GM23338 (cell line): ENCODE measurements around the gene PHACTR1. TPM values are rescaled to one million over a fixed set of nuclear protein-coding genes. Genes with fewer than 3 reads are reported as not detected.

Experiments used
- ATAC-seq: fragments of 200-7000 bp; cut with Tn5 transposase; 3 replicates; pipeline ENCODE4 v1.9.1; 2020
- DNase-seq: peaks from one replicate; pipeline ENCODE4 v3.0.0-alpha.2; 2015; ENCODE audit warnings: low spot score
- H2AFZ ChIP-seq: fragments of 200-600 bp; sonication (generic); 2 replicates; pipeline ENCODE4 v1.8.0; 2016; ENCODE audit warnings: antibody characterized with exemption, mild to moderate bottlenecking, moderate library complexity
- H3F3A ChIP-seq: fragments of 200-600 bp; sonication (generic); replicated peaks from 2 replicates; pipeline ENCODE4 v1.8.0; 2017; ENCODE audit warnings: antibody characterized with exemption, mixed run types, low read depth
- H3K27ac ChIP-seq: fragments of 200-600 bp; sonication (generic); 2 replicates; pipeline ENCODE4 v1.6.1; 2016; ENCODE audit warnings: low read depth
- H3K27me3 ChIP-seq: fragments of 200-600 bp; sonication (generic); 2 replicates; pipeline ENCODE4 v1.8.0; 2016; ENCODE audit warnings: mild to moderate bottlenecking, mixed run types, moderate library complexity; ENCODE audit not compliant: insufficient read depth
- H3K36me3 ChIP-seq: fragments of 200-600 bp; sonication (generic); 2 replicates; pipeline ENCODE4 v1.8.0; 2016; ENCODE audit warnings: mild to moderate bottlenecking; ENCODE audit not compliant: insufficient read depth
- H3K4me1 ChIP-seq: fragments of 200-600 bp; sonication (generic); 2 replicates; pipeline ENCODE4 v1.8.0; 2016; ENCODE audit warnings: mild to moderate bottlenecking, moderate library complexity; ENCODE audit not compliant: insufficient read depth
- H3K4me2 ChIP-seq: fragments of 200-600 bp; sonication (generic); 2 replicates; pipeline ENCODE4 v1.7.1; 2017; ENCODE audit warnings: mixed run types
- H3K4me3 ChIP-seq: fragments of 200-600 bp; sonication (generic); 2 replicates; pipeline ENCODE4 v1.6.1; 2016; ENCODE audit warnings: mixed run types
- H3K79me2 ChIP-seq: fragments of 200-600 bp; sonication (generic); replicated peaks from 2 replicates; pipeline ENCODE4 v1.8.0; 2017; ENCODE audit warnings: mild to moderate bottlenecking; ENCODE audit not compliant: insufficient read depth
- H3K9me2 ChIP-seq: fragments of 200-600 bp; sonication (generic); 2 replicates; pipeline ENCODE4 v1.8.0; 2017; ENCODE audit not compliant: insufficient read depth
- H4K20me1 ChIP-seq: fragments of 200-600 bp; sonication (generic); replicated peaks from 2 replicates; pipeline ENCODE4 v1.8.0; 2017; ENCODE audit warnings: mild to moderate bottlenecking; ENCODE audit not compliant: insufficient read depth
- H3K27ac Mint-ChIP-seq: 2 replicates; pipeline ENCODE4 v1.8.0; 2020; ENCODE audit warnings: inconsistent platforms, mild to moderate bottlenecking, moderate library complexity, mixed read lengths
- H3K27me3 Mint-ChIP-seq: 3 replicates; pipeline ENCODE4 v1.8.0; 2022; ENCODE audit warnings: low read depth, mild to moderate bottlenecking, moderate library complexity, mixed read lengths, inconsistent platforms; ENCODE audit not compliant: insufficient read depth, poor library complexity
- H3K36me3 Mint-ChIP-seq: 3 replicates; pipeline ENCODE4 v1.8.0; 2021; ENCODE audit warnings: low read depth, mild to moderate bottlenecking, inconsistent platforms, moderate library complexity, mixed read lengths
- H3K4me1 Mint-ChIP-seq: 3 replicates; pipeline ENCODE4 v1.8.0; 2020; ENCODE audit warnings: mild to moderate bottlenecking, inconsistent platforms, mixed read lengths
- H3K4me3 Mint-ChIP-seq: 3 replicates; pipeline ENCODE4 v1.8.0; 2021; ENCODE audit warnings: moderate library complexity, mild to moderate bottlenecking, inconsistent platforms, mixed read lengths
- H3K9me3 Mint-ChIP-seq: 3 replicates; pipeline ENCODE4 v1.8.0; 2020; ENCODE audit warnings: moderate library complexity, mild to moderate bottlenecking, inconsistent platforms, mixed read lengths
- JUNB ChIP-seq: IDR thresholded peaks from one replicate; pipeline ENCODE4 v1.6.1; 2016; ENCODE audit warnings: antibody characterized with exemption; ENCODE audit not compliant: unreplicated experiment
- POLR2AphosphoS5 ChIP-seq: IDR thresholded peaks from 2 replicates; pipeline ENCODE4 v1.6.1; 2016; ENCODE audit warnings: antibody characterized with exemption, low read depth
- STAT1 ChIP-seq: IDR thresholded peaks from one replicate; pipeline ENCODE4 v1.6.1; 2016; ENCODE audit warnings: antibody characterized with exemption; ENCODE audit not compliant: unreplicated experiment
- ZNF331 ChIP-seq: fragments of 250-450 bp; sonication (Bioruptor Pico); IDR thresholded peaks from 2 replicates; pipeline ENCODE4 v1.5.0; 2020; ENCODE audit warnings: low read depth, mild to moderate bottlenecking, moderate library complexity
- polyA plus RNA-seq: library from polyadenylated mRNA; unstranded; fragments of >200 nt; fragmentation: Nextera tagmentation; extraction: Ambion mirVana; gene quantifications from 2 replicates; pipeline ENCODE4 v1.2.1, GENCODE V29; 2016
- total RNA-seq: library from RNA; depleted of rRNA; stranded (reverse); fragments of >200 nt; shearing (Covaris generic); gene quantifications from 2 replicates; pipeline ENCODE4 v1.2.3, GENCODE V29; 2014
- TF ChIP-seq, protein P1 (sequence below): IDR thresholded peaks from one replicate; pipeline ENCODE4 v1.6.1; 2018; ENCODE audit warnings: antibody characterized with exemption; ENCODE audit not compliant: unreplicated experiment
- TF ChIP-seq, protein P2 (sequence below), 2 experiments: fragments of 200-600 bp in 1 of 2; sonication (generic) in 1 of 2; conservative IDR thresholded peaks; 2 replicates each; pipeline versions ENCODE4 v1.5.1 to v1.6.1; 2016 to 2017; ENCODE audit warnings: antibody characterized with exemption in 2 of 2, low read depth in 2 of 2, mild to moderate bottlenecking in 2 of 2, moderate library complexity in 1 of 2

Gene PHACTR1
- total and polyA plus RNA-seq, 2 experiments from 2014 or later = 5.9 to 19.3 TPM

DNA sequence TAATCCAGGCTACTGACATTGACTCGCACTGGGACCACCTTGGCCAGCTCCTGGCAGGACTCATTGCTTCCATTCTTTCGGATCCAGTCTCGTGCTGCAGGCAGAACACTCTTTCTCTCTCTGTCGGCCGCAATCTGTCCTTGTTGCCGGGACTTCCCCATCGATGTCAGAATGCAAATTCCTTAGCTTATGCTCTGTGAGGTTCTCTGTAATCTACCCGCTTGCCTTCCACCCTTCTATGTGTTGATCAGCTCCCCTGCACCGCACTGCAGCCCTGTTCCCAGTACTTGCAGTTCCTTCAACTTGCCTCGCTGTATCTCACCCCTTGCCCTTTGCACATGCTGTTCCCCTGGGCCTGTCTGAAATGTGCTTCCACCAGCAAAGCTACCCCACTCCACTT lies 182.0 kb downstream of the PHACTR1 start:
- Histone ChIP-seq H3K79me2 (no peaks in the 10 kb centered on the region), H2AFZ (no peak overlapping the region), H3K36me3 (no peaks in the 10 kb centered on the region), H3F3A (no peaks in the 10 kb centered on the region), H3K4me3 (no peak overlapping the region), H3K4me2 (no peak overlapping the region), H3K4me1 (no peaks in the 10 kb centered on the region), H3K27me3 (no peaks in the 10 kb centered on the region), H3K9me2 (peaks cover 7% of the 10 kb centered on the region; the same call in 1 of the 2 replicates), H4K20me1 (no peaks in the 10 kb centered on the region), H3K27ac (no peak overlapping the region)
- H3K4me1 Mint-ChIP-seq = peaks cover 2% of the 10 kb centered on the region; the same call in 2 of the 3 replicates
- H3K4me3 Mint-ChIP-seq = no peak overlapping the region
- DNase-seq (no peak), ATAC-seq (no peak)
- H3K9me3 Mint-ChIP-seq = no peaks in the 10 kb centered on the region; the same call in 2 of the 3 replicates
- H3K27ac Mint-ChIP-seq = no peak overlapping the region
- TF ChIP-seq JUNB = no peak
- no peaks in the 10 kb centered on the region for H3K36me3 Mint-ChIP-seq
- H3K27me3 Mint-ChIP-seq = peaks cover 2% of the 10 kb centered on the region

DNA sequence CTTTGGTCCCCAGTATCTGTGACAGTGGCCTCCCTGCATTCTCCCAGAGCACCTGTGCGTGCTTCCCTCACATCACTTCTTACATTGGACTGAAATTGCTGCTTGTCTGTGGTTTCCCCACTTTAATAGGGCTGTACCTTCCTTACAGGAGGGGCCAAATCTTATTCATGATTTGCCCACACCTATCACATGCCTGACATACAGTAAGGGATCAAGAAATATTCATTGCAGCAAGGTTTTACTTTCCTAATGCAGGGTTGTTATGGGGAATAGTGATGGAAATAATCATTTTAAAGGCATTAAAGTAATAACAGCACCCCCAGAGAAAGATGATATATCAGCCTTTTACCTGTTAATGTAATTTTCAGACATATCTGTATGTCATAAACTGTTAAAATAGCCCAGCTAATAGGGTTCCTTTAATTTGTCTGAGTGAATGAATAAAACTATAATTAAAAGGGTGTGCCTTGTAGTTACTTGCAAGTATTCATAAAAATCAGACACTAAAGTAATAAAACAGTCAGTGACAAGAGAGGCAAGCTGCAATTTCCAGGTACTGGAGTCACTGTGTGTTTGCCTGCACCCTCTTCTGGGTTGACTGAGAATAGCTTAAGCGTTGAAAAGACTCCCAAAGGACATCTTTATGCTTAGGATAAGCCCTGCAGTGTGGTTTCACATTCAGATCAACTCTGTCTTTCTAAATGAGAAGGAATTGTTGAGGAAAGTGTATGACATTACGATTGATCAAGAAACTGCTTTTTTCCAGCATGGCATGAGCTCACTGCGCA lies 182.7 kb downstream of the PHACTR1 start:
- Histone ChIP-seq H4K20me1 (no peaks in the 10 kb centered on the region), H3K9me2 (peaks cover 7% of the 10 kb centered on the region; the same call in 1 of the 2 replicates), H3K36me3 (no peaks in the 10 kb centered on the region), H3K4me3 (no peak overlapping the region), H2AFZ (no peak overlapping the region), H3K4me1 (no peaks in the 10 kb centered on the region), H3K4me2 (no peak overlapping the region), H3F3A (no peaks in the 10 kb centered on the region), H3K79me2 (no peaks in the 10 kb centered on the region), H3K27ac (no peak overlapping the region), H3K27me3 (no peaks in the 10 kb centered on the region)
- Mint-ChIP-seq H3K4me1 (no peaks in the 10 kb centered on the region; the same call in 2 of the 3 replicates), H3K4me3 (no peak overlapping the region), H3K27me3 (peaks cover 2% of the 10 kb centered on the region), H3K27ac (no peak overlapping the region), H3K9me3 (no peaks in the 10 kb centered on the region; the same call in 2 of the 3 replicates), H3K36me3 (no peaks in the 10 kb centered on the region)
- TF ChIP-seq ZNF331 (CRISPR knock-in tag) (no peak), JUNB (no peak), POLR2AphosphoS5 (no peak), STAT1 (no peak)
- TF ChIP-seq, protein P1, sequence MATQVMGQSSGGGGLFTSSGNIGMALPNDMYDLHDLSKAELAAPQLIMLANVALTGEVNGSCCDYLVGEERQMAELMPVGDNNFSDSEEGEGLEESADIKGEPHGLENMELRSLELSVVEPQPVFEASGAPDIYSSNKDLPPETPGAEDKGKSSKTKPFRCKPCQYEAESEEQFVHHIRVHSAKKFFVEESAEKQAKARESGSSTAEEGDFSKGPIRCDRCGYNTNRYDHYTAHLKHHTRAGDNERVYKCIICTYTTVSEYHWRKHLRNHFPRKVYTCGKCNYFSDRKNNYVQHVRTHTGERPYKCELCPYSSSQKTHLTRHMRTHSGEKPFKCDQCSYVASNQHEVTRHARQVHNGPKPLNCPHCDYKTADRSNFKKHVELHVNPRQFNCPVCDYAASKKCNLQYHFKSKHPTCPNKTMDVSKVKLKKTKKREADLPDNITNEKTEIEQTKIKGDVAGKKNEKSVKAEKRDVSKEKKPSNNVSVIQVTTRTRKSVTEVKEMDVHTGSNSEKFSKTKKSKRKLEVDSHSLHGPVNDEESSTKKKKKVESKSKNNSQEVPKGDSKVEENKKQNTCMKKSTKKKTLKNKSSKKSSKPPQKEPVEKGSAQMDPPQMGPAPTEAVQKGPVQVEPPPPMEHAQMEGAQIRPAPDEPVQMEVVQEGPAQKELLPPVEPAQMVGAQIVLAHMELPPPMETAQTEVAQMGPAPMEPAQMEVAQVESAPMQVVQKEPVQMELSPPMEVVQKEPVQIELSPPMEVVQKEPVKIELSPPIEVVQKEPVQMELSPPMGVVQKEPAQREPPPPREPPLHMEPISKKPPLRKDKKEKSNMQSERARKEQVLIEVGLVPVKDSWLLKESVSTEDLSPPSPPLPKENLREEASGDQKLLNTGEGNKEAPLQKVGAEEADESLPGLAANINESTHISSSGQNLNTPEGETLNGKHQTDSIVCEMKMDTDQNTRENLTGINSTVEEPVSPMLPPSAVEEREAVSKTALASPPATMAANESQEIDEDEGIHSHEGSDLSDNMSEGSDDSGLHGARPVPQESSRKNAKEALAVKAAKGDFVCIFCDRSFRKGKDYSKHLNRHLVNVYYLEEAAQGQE = no peak
- TF ChIP-seq, protein P2, sequence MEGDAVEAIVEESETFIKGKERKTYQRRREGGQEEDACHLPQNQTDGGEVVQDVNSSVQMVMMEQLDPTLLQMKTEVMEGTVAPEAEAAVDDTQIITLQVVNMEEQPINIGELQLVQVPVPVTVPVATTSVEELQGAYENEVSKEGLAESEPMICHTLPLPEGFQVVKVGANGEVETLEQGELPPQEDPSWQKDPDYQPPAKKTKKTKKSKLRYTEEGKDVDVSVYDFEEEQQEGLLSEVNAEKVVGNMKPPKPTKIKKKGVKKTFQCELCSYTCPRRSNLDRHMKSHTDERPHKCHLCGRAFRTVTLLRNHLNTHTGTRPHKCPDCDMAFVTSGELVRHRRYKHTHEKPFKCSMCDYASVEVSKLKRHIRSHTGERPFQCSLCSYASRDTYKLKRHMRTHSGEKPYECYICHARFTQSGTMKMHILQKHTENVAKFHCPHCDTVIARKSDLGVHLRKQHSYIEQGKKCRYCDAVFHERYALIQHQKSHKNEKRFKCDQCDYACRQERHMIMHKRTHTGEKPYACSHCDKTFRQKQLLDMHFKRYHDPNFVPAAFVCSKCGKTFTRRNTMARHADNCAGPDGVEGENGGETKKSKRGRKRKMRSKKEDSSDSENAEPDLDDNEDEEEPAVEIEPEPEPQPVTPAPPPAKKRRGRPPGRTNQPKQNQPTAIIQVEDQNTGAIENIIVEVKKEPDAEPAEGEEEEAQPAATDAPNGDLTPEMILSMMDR (conservative IDR thresholded peaks at IDR 0.05; ENCODE audit: low read depth in 2 of 2) = peak in 1 of 2 experiments; percentile 30; a peak in 3 of 4 replicates
- ATAC-seq (peak; percentile 57; the same call in 2 of the 3 replicates), DNase-seq (no peak)
